Measurements from ENCODE around the gene ARTN.
A peak's percentile ranks its signal among the peaks of the same experiment; 100 is the strongest.

ARTN gene

GRCh38 chr1:43969746-43970466, 36.3 kb downstream of the ARTN start, which contains the start of gene DPH2:
Gene DPH2, plus strand, starts transcription at chr1:43970010. Its CDS starts 166 bp downstream, at chr1:43970176.
- H3K79me2 ChIP-seq (ENCODE audit: insufficient read depth, low read length) = peaks cover 13% of the 10 kb centered on the region
- no peaks in the 10 kb centered on the region for H3K9me3 ChIP-seq (ENCODE audit: insufficient read depth, low read depth, low read length)
- H3K4me3 ChIP-seq (ENCODE audit: low read length, poor library complexity, severe bottlenecking) = peak within 1 kb of the TSS; percentile 97
- no peaks in the 10 kb centered on the region for H3K9me2 ChIP-seq (replicated peaks; ENCODE audit: low read depth, low read length)
- peak within 1 kb of the TSS; percentile 97 for H3K4me2 ChIP-seq (ENCODE audit: low read depth, low read length, poor library complexity, severe bottlenecking)
- H4K20me1 ChIP-seq (ENCODE audit: insufficient read depth, low read length, poor library complexity, severe bottlenecking) = no peaks in the 10 kb centered on the region
- H2AFZ ChIP-seq (ENCODE audit: low read length) = peak within 1 kb of the TSS; percentile 83
- H3K4me1 ChIP-seq (ENCODE audit: insufficient read depth, low read length, poor library complexity, severe bottlenecking) = peaks cover 16% of the 10 kb centered on the region
- no peaks in the 10 kb centered on the region; the same call in 1 of the 2 replicates for H3F3A ChIP-seq (ENCODE audit: low read depth)
- H3K27me3 ChIP-seq (ENCODE audit: insufficient read depth, low read length, poor library complexity, severe bottlenecking) = no peaks in the 10 kb centered on the region
- no peaks in the 10 kb centered on the region for H3K36me3 ChIP-seq (ENCODE audit: insufficient read depth, low read length)
- no peak for TF ChIP-seq EZH2phosphoT487 (IDR thresholded peaks at IDR 0.05; ENCODE audit: borderline replicate concordance)
- TF ChIP-seq CTCF (conservative IDR thresholded peaks at IDR 0.05; ENCODE audit: low read length) = no peak
- H3K9ac ChIP-seq (ENCODE audit: low read depth, low read length, poor library complexity, severe bottlenecking) = peak within 1 kb of the TSS; percentile 74

- TF ChIP-seq EZH2phosphoT487 (IDR thresholded peaks at IDR 0.05; ENCODE audit: borderline replicate concordance) (no peak), CTCF (conservative IDR thresholded peaks at IDR 0.05; ENCODE audit: low read length) (no peak)
- peaks cover 19% of the 10 kb centered on the region for H3K79me2 ChIP-seq (ENCODE audit: insufficient read depth, low read length)
- H3K9ac ChIP-seq (ENCODE audit: low read depth, low read length, poor library complexity, severe bottlenecking) = peak overlapping the region; percentile 74
- no peak overlapping the region for H2AFZ ChIP-seq (ENCODE audit: low read length)
- peak overlapping the region; percentile 97 for H3K4me2 ChIP-seq (ENCODE audit: low read depth, low read length, poor library complexity, severe bottlenecking)
- H3K9me2 ChIP-seq (replicated peaks; ENCODE audit: low read depth, low read length) = no peaks in the 10 kb centered on the region
- peaks cover 16% of the 10 kb centered on the region for H3K4me1 ChIP-seq (ENCODE audit: insufficient read depth, low read length, poor library complexity, severe bottlenecking)
- peaks cover 5% of the 10 kb centered on the region for H4K20me1 ChIP-seq (ENCODE audit: insufficient read depth, low read length, poor library complexity, severe bottlenecking)
- no peaks in the 10 kb centered on the region; the same call in 1 of the 2 replicates for H3F3A ChIP-seq (ENCODE audit: low read depth)
- H3K9me3 ChIP-seq (ENCODE audit: insufficient read depth, low read depth, low read length) = no peaks in the 10 kb centered on the region
- H3K4me3 ChIP-seq (ENCODE audit: low read length, poor library complexity, severe bottlenecking) = peak overlapping the region; percentile 97
- no peaks in the 10 kb centered on the region for H3K36me3 ChIP-seq (ENCODE audit: insufficient read depth, low read length)
- no peaks in the 10 kb centered on the region for H3K27me3 ChIP-seq (ENCODE audit: insufficient read depth, low read length, poor library complexity, severe bottlenecking)
Measured at GRCh38 chr1:43970502-43970901, 36.9 kb downstream of the ARTN start.

- TF ChIP-seq EZH2phosphoT487 (IDR thresholded peaks at IDR 0.05; ENCODE audit: borderline replicate concordance) (no peak), CTCF (conservative IDR thresholded peaks at IDR 0.05; ENCODE audit: low read length) (no peak)
- H3K9ac ChIP-seq (ENCODE audit: low read depth, low read length, poor library complexity, severe bottlenecking) = peak overlapping the region; percentile 74
Measured at GRCh38 chr1:43970911-43971310, 37.3 kb downstream of the ARTN start.

More at GRCh38 chr1:43970911-43971310, 37.3 kb downstream of the ARTN start:
- Histone ChIP-seq H3K9me3 (ENCODE audit: insufficient read depth, low read depth, low read length) (no peaks in the 10 kb centered on the region), H3F3A (ENCODE audit: low read depth) (no peaks in the 10 kb centered on the region; the same call in 1 of the 2 replicates), H3K27me3 (ENCODE audit: insufficient read depth, low read length, poor library complexity, severe bottlenecking) (no peaks in the 10 kb centered on the region), H3K36me3 (ENCODE audit: insufficient read depth, low read length) (no peaks in the 10 kb centered on the region), H4K20me1 (ENCODE audit: insufficient read depth, low read length, poor library complexity, severe bottlenecking) (peaks cover 9% of the 10 kb centered on the region), H3K4me3 (ENCODE audit: low read length, poor library complexity, severe bottlenecking) (peak overlapping the region; percentile 97), H3K4me1 (ENCODE audit: insufficient read depth, low read length, poor library complexity, severe bottlenecking) (peaks cover 20% of the 10 kb centered on the region), H3K4me2 (ENCODE audit: low read depth, low read length, poor library complexity, severe bottlenecking) (peak overlapping the region; percentile 97), H2AFZ (ENCODE audit: low read length) (no peak overlapping the region), H3K9me2 (replicated peaks; ENCODE audit: low read depth, low read length) (no peaks in the 10 kb centered on the region), H3K79me2 (ENCODE audit: insufficient read depth, low read length) (peaks cover 23% of the 10 kb centered on the region)

Data from Loucy (cell line).